ENCODE data around the gene PNMA1. TPM values are rescaled to one million over a fixed set of nuclear protein-coding genes. Genes with fewer than 3 reads are reported as not detected.

PNMA1 gene
- total and polyA plus RNA-seq, 2 of the 13 experiments (the other 11 are each of a cell fraction or from before 2014, with no cell fraction given) = 7.0 to 8.3 TPM

GRCh38 chr14:73759183-73759713, 45.1 kb upstream of the PNMA1 start (continued):
- TF ChIP-seq NR3C1 (CRISPR knock-in tag; IDR thresholded peaks at IDR 0.05) (no peak), ZSCAN20 (CRISPR knock-in tag; IDR thresholded peaks at IDR 0.05; ENCODE audit: borderline replicate concordance) (no peak), NAIF1 (CRISPR knock-in tag; IDR thresholded peaks at IDR 0.05; ENCODE audit: borderline replicate concordance) (peak; percentile 78; the same call in 1 of the 2 replicates), E2F2 (CRISPR knock-in tag; IDR thresholded peaks at IDR 0.05; ENCODE audit: borderline replicate concordance) (no peak), BCL6 (CRISPR knock-in tag; IDR thresholded peaks at IDR 0.05) (no peak), MXD3 (CRISPR knock-in tag; IDR thresholded peaks at IDR 0.05) (no peak), PRDM10 (CRISPR knock-in tag; IDR thresholded peaks at IDR 0.05; ENCODE audit: low read depth) (no peak), ZNF562 (CRISPR knock-in tag; IDR thresholded peaks at IDR 0.05; ENCODE audit: borderline replicate concordance) (no peak), ZNF263 (CRISPR knock-in tag; IDR thresholded peaks at IDR 0.05) (no peak), SMAD1 (CRISPR knock-in tag; IDR thresholded peaks at IDR 0.05; ENCODE audit: borderline replicate concordance, low read depth) (no peak), DRAP1 (CRISPR knock-in tag; IDR thresholded peaks at IDR 0.05) (no peak), DNMT1 (CRISPR knock-in tag; IDR thresholded peaks at IDR 0.05) (0 out of 2 replicates have a peak, but pooled peaks have one; percentile 39), ZNF225 (CRISPR knock-in tag; IDR thresholded peaks at IDR 0.05) (peak; percentile 55; the same call in 1 of the 2 replicates), ZNF644 (CRISPR knock-in tag; IDR thresholded peaks at IDR 0.05; ENCODE audit: low read depth) (no peak), ZSCAN9 (CRISPR knock-in tag; IDR thresholded peaks at IDR 0.05; ENCODE audit: borderline replicate concordance) (no peak), ZBTB49 (CRISPR knock-in tag; IDR thresholded peaks at IDR 0.05; ENCODE audit: borderline replicate concordance) (no peak), XBP1 (CRISPR knock-in tag; IDR thresholded peaks at IDR 0.05) (no peak), CSRNP1 (CRISPR knock-in tag; IDR thresholded peaks at IDR 0.05) (no peak), RFXANK (CRISPR knock-in tag; IDR thresholded peaks at IDR 0.05) (no peak), HCFC1 (IDR thresholded peaks at IDR 0.05; ENCODE audit: low read depth, low read length) (no peak), SATB2 (CRISPR knock-in tag; IDR thresholded peaks at IDR 0.05) (no peak), ZNF615 (CRISPR knock-in tag; IDR thresholded peaks at IDR 0.05; ENCODE audit: borderline replicate concordance) (no peak)

Data from HepG2 (cell line).